Sigmoid colon (tissue), 7 donors: ENCODE results near the gene PDZD7. TPM values are rescaled to one million over a fixed set of nuclear protein-coding genes. Genes with fewer than 3 reads are reported as not detected.

ENCODE experiments used
- DNase-seq: peaks from one replicate; pipeline ENCODE4 v3.0.0-alpha.2; 2019
- H3K27ac ChIP-seq, 4 donors: fragments of 200-600 bp; sonication (generic); one replicate each; pipeline ENCODE4 v1.5.1; 2016 to 2019; ENCODE audit warnings: mild to moderate bottlenecking in 1 of 4
- H3K27me3 ChIP-seq, 3 donors: fragments of 200-600 bp; sonication (generic); one replicate each; pipeline ENCODE4 v1.5.1; 2019; ENCODE audit warnings: mild to moderate bottlenecking in 1 of 3
- H3K36me3 ChIP-seq, 4 donors: fragments of 200-600 bp; sonication (generic); one replicate each; pipeline ENCODE4 v1.5.1; 2016 to 2019
- H3K4me1 ChIP-seq, 4 donors: fragments of 200-600 bp; sonication (generic); one replicate each; pipeline ENCODE4 v1.5.1; 2017 to 2019
- H3K4me3 ChIP-seq, 4 donors: fragments of 200-600 bp; sonication (generic); one replicate each; pipeline ENCODE4 v1.5.1; 2017 to 2019; ENCODE audit warnings: mild to moderate bottlenecking in 2 of 4, moderate library complexity in 1 of 4
- H3K9me3 ChIP-seq, 4 donors: fragments of 200-600 bp in 3 of 4; sonication (generic) in 3 of 4; one replicate each; pipeline versions ENCODE4 v1.5.1 to v1.6.1; 2013 to 2019
- CTCF ChIP-seq, 4 experiments: fragments of 450-650 bp in 3 of 4; fragments of 200-600 bp in 1 of 4; IDR thresholded peaks; one replicate each; pipeline ENCODE4 v1.5.1; 2016 to 2019; ENCODE audit warnings: antibody characterized with exemption in 4 of 4, mild to moderate bottlenecking in 3 of 4, moderate library complexity in 2 of 4
- EP300 ChIP-seq, 4 donors: sonication (generic); formaldehyde crosslinking; IDR thresholded peaks; one replicate each; pipeline ENCODE4 v1.6.1; 2017; ENCODE audit warnings: antibody characterized with exemption in 4 of 4
- POLR2A ChIP-seq, 2 donors: fragments of 450-650 bp; IDR thresholded peaks; one replicate each; pipeline ENCODE4 v1.6.1; 2016; ENCODE audit warnings: antibody characterized with exemption in 2 of 2, mild to moderate bottlenecking in 2 of 2, moderate library complexity in 2 of 2
- POLR2AphosphoS5 ChIP-seq, 4 donors: sonication (generic); formaldehyde crosslinking; IDR thresholded peaks; one replicate each; pipeline ENCODE4 v1.6.1; 2017; ENCODE audit warnings: antibody characterized with exemption in 4 of 4
- WGBS, 2 donors: extraction: QIAGEN DNeasy Blood & Tissue Kit; methylation state at CpG; one replicate each; pipeline ENCODE4 v1.1.7; 2013; 5-methylcytosine and 5-hydroxymethylcytosine counted together
- intact Hi-C: fragments of 100-400 bp; cut with DNase I; formaldehyde crosslinking; loops from one replicate; pipeline ENCODE4 v1.15.1; 2023
- polyA plus RNA-seq, 3 donors: library from polyadenylated mRNA; stranded (reverse); fragments of 200-250 nt; gene quantifications; one replicate each; pipeline ENCODE4 v1.2.3, GENCODE V29; 2013
- total RNA-seq, 4 donors: library from RNA; depleted of rRNA; stranded (reverse); fragments of >200 nt; gene quantifications; one replicate each; pipeline ENCODE4 v1.1.0, GENCODE V29; 2016
- donor health status: healthy with polysubstance abuse.
- donor health status: Bipolar disorder and iron deficiency.
- donor health status: healthy.

Gene PDZD7
- total and polyA plus RNA-seq, 7 donors, result 0.16 to 2.4 (median 0.90) TPM; not detected in 1

GRCh38 chr10:101047961-101048892, 17.3 kb upstream of the PDZD7 start:
- TF ChIP-seq EP300 (IDR thresholded peaks at IDR 0.05), result no peak
- TF ChIP-seq CTCF (IDR thresholded peaks at IDR 0.05), result no peak
- TF ChIP-seq POLR2AphosphoS5 (IDR thresholded peaks at IDR 0.05), result no peak
- TF ChIP-seq POLR2A (IDR thresholded peaks at IDR 0.05), result no peak
- H3K4me1 ChIP-seq, result peaks cover 0 to 14% (median 10%) of the 10 kb centered on the region in 4 donors
- no peaks in the 10 kb centered on the region for H3K9me3 ChIP-seq
- no peaks in the 10 kb centered on the region for H3K36me3 ChIP-seq
- 17 to 18% methylated on average over 62 of the region's 62 CpGs for WGBS, 2 donors
- H3K27ac ChIP-seq, result no peak overlapping the region
- intact Hi-C loops, result loop anchor here (5.0 kb wide), 1 partner anchor 94 kb away; no protein-coding TSS in a partner anchor
- peaks cover 36 to 69% (median 60%) of the 10 kb centered on the region in 3 donors for H3K27me3 ChIP-seq
- no peak for DNase-seq
- H3K4me3 ChIP-seq, result no peak overlapping the region

GRCh38 chr10:101047268-101047667, 16.3 kb upstream of the PDZD7 start:
- H3K27me3 ChIP-seq, result peaks cover 36 to 64% (median 54%) of the 10 kb centered on the region in 3 donors
- intact Hi-C loops, result loop anchor here (5.0 kb wide), 1 partner anchor 95 kb away; no protein-coding TSS in a partner anchor
- 40 to 57% methylated on average over 16 of the region's 16 CpGs for WGBS, 2 donors
- DNase-seq, result no peak
- H3K9me3 ChIP-seq, result no peaks in the 10 kb centered on the region
- H3K4me1 ChIP-seq, result peaks cover 0 to 21% (median 15%) of the 10 kb centered on the region in 4 donors
- no peak overlapping the region for H3K27ac ChIP-seq
- no peak overlapping the region for H3K4me3 ChIP-seq
- H3K36me3 ChIP-seq, result no peaks in the 10 kb centered on the region
- no peak for TF ChIP-seq POLR2A (IDR thresholded peaks at IDR 0.05)
- TF ChIP-seq POLR2AphosphoS5 (IDR thresholded peaks at IDR 0.05), result no peak
- no peak for TF ChIP-seq EP300 (IDR thresholded peaks at IDR 0.05)
- TF ChIP-seq CTCF (IDR thresholded peaks at IDR 0.05), result no peak

GRCh38 chr10:101046332-101047238, 15.7 kb upstream of the PDZD7 start:
- Histone ChIP-seq H3K36me3 (no peaks in the 10 kb centered on the region), H3K27ac (no peak overlapping the region), H3K27me3 (peaks cover 36 to 57% (median 52%) of the 10 kb centered on the region in 3 donors), H3K4me1 (peaks cover 0 to 24% (median 22%) of the 10 kb centered on the region in 4 donors), H3K9me3 (no peaks in the 10 kb centered on the region), H3K4me3 (no peak overlapping the region)
- intact Hi-C loops, result loop anchor here (5.0 kb wide), 1 partner anchor 96 kb away; no protein-coding TSS in a partner anchor
- 53 to 61% methylated on average over 25 of the region's 25 CpGs for WGBS, 2 donors
- TF ChIP-seq EP300 (IDR thresholded peaks at IDR 0.05) (no peak), POLR2AphosphoS5 (IDR thresholded peaks at IDR 0.05) (no peak), POLR2A (IDR thresholded peaks at IDR 0.05) (no peak), CTCF (IDR thresholded peaks at IDR 0.05) (no peak)
- no peak for DNase-seq

- Histone ChIP-seq H3K36me3 (peaks cover 0 to 11% (median 0%) of the 10 kb centered on the region in 4 donors), H3K4me1 (peaks cover 0 to 19% (median 13%) of the 10 kb centered on the region in 4 donors), H3K27ac (no peak overlapping the region), H3K27me3 (peaks cover 19 to 33% (median 27%) of the 10 kb centered on the region in 3 donors), H3K4me3 (no peak overlapping the region), H3K9me3 (no peaks in the 10 kb centered on the region)
- DNase-seq, result no peak
- no peak for TF ChIP-seq CTCF (IDR thresholded peaks at IDR 0.05)
- no peak for TF ChIP-seq EP300 (IDR thresholded peaks at IDR 0.05)
- no peak for TF ChIP-seq POLR2A (IDR thresholded peaks at IDR 0.05)
- no peak for TF ChIP-seq POLR2AphosphoS5 (IDR thresholded peaks at IDR 0.05)
- intact Hi-C loops, result no loop called here
- 77 to 83% methylated on average over 2 of the region's 2 CpGs for WGBS, 2 donors
Observed at GRCh38 chr10:101044117-101044516, 13.2 kb upstream of the PDZD7 start.
